ENCODE measurements around the gene JPT2. TPM values are rescaled to one million over a fixed set of nuclear protein-coding genes. Genes with fewer than 3 reads are reported as not detected.

Gene JPT2
- total RNA-seq, 1 donor from 2014 or later, result 98.0 TPM

DNA sequence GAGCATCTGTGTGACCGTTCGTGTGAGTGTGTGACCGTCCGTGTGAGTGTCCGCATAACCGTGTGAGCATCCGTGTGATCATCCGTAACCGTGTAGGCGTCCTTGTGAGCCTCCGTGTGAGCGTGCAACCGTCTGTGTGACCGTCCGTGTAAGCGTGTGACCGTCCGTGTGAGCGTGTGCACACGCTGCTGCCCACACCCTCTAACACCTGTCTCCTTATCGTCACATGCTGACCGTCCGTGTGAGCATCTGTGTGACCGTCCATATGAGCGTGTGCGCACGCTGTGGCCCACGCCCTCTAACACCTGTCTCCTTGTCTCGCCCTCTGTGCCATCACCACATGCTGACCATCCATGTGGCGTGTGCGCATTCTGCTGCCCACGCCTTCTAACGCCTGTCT is 62.2 kb downstream of the JPT2 start:
- no peaks in the 10 kb centered on the region for H3K9me3 Mint-ChIP-seq
- intact Hi-C loops (cut with micrococcal nuclease), result no loop called here
- H3K4me1 Mint-ChIP-seq (ENCODE audit: low read depth), result no peaks in the 10 kb centered on the region
- peaks cover 9% of the 10 kb centered on the region for H3K36me3 Mint-ChIP-seq (ENCODE audit: low read depth)
- H3K27me3 Mint-ChIP-seq (ENCODE audit: low read depth), result no peaks in the 10 kb centered on the region
- DNase-seq (ENCODE audit: low spot score), result no peak
- no peak overlapping the region for H3K27ac Mint-ChIP-seq
- H3K4me3 Mint-ChIP-seq (ENCODE audit: low read depth), result no peak overlapping the region

- Mint-ChIP-seq H3K4me3 (ENCODE audit: low read depth) (no peak overlapping the region), H3K27me3 (ENCODE audit: low read depth) (no peaks in the 10 kb centered on the region), H3K36me3 (ENCODE audit: low read depth) (peaks cover 9% of the 10 kb centered on the region), H3K27ac (no peak overlapping the region), H3K9me3 (no peaks in the 10 kb centered on the region), H3K4me1 (ENCODE audit: low read depth) (no peaks in the 10 kb centered on the region)
- no peak for DNase-seq (ENCODE audit: low spot score)
- intact Hi-C loops (cut with micrococcal nuclease), result no loop called here
These were observed 62.9 kb downstream of the JPT2 start for GRCh38 chr16:1740781-1741490.

DNA sequence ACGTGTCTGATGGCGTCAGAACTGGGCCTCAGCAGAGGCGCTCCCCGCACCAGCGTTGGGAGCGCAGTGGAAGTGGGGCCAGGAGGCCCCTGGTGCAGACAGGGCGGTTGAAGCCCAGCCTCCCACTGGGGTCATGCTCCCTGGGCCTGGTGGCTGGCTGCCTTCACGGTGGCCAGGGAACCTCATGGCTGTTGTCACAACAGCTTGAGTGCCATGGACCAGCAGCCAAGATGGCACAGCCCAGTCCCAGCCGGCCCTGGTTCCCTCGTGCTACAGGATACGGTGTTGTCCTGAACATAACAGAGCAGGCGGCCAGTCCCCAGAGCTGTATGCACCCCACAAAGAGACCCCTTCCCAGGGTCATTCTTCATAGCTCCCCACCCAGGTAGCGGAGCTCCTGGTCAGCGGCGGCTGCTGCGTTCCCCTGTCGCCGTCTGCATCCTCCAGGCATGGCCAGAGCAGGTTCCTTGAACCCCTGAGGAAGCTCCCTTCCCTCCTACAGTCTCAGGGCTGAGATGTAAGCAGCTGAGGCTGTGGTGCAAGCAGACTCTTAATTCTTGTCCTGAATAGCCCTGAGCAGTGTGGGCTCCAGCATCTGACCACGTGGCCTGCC is 63.6 kb downstream of the JPT2 start:
- Mint-ChIP-seq H3K36me3 (ENCODE audit: low read depth) (peaks cover 9% of the 10 kb centered on the region), H3K27me3 (ENCODE audit: low read depth) (no peaks in the 10 kb centered on the region), H3K4me3 (ENCODE audit: low read depth) (no peak overlapping the region), H3K4me1 (ENCODE audit: low read depth) (no peaks in the 10 kb centered on the region), H3K9me3 (no peaks in the 10 kb centered on the region), H3K27ac (no peak overlapping the region)
- no peak for DNase-seq (ENCODE audit: low spot score)
- intact Hi-C loops (cut with micrococcal nuclease), result no loop called here

- no peaks in the 10 kb centered on the region for H3K9me3 Mint-ChIP-seq
- H3K27ac Mint-ChIP-seq, result no peak overlapping the region
- DNase-seq (ENCODE audit: low spot score), result no peak
- intact Hi-C loops (cut with micrococcal nuclease), result no loop called here
- no peak overlapping the region for H3K4me3 Mint-ChIP-seq (ENCODE audit: low read depth)
- H3K36me3 Mint-ChIP-seq (ENCODE audit: low read depth), result peaks cover 13% of the 10 kb centered on the region
- H3K27me3 Mint-ChIP-seq (ENCODE audit: low read depth), result no peaks in the 10 kb centered on the region
- H3K4me1 Mint-ChIP-seq (ENCODE audit: low read depth), result no peaks in the 10 kb centered on the region
These were observed 65.6 kb downstream of the JPT2 start for GRCh38 chr16:1743376-1744337.

GRCh38 chr16:1744338-1744840 is 66.3 kb downstream of the JPT2 start:
- intact Hi-C loops (cut with micrococcal nuclease), result no loop called here
- H3K4me1 Mint-ChIP-seq (ENCODE audit: low read depth), result no peaks in the 10 kb centered on the region
- H3K27ac Mint-ChIP-seq, result no peak overlapping the region
- no peaks in the 10 kb centered on the region for H3K9me3 Mint-ChIP-seq
- no peak for DNase-seq (ENCODE audit: low spot score)
- H3K36me3 Mint-ChIP-seq (ENCODE audit: low read depth), result peaks cover 17% of the 10 kb centered on the region
- H3K27me3 Mint-ChIP-seq (ENCODE audit: low read depth), result no peaks in the 10 kb centered on the region
- no peak overlapping the region for H3K4me3 Mint-ChIP-seq (ENCODE audit: low read depth)

- H3K36me3 Mint-ChIP-seq (ENCODE audit: low read depth), result peaks cover 17% of the 10 kb centered on the region
- no peaks in the 10 kb centered on the region for H3K4me1 Mint-ChIP-seq (ENCODE audit: low read depth)
- H3K27ac Mint-ChIP-seq, result no peak overlapping the region
- H3K27me3 Mint-ChIP-seq (ENCODE audit: low read depth), result no peaks in the 10 kb centered on the region
- no peak for DNase-seq (ENCODE audit: low spot score)
- H3K4me3 Mint-ChIP-seq (ENCODE audit: low read depth), result no peak overlapping the region
- no peaks in the 10 kb centered on the region for H3K9me3 Mint-ChIP-seq
- intact Hi-C loops (cut with micrococcal nuclease), result no loop called here
These were observed 67.3 kb downstream of the JPT2 start for GRCh38 chr16:1745181-1745899.

DNA sequence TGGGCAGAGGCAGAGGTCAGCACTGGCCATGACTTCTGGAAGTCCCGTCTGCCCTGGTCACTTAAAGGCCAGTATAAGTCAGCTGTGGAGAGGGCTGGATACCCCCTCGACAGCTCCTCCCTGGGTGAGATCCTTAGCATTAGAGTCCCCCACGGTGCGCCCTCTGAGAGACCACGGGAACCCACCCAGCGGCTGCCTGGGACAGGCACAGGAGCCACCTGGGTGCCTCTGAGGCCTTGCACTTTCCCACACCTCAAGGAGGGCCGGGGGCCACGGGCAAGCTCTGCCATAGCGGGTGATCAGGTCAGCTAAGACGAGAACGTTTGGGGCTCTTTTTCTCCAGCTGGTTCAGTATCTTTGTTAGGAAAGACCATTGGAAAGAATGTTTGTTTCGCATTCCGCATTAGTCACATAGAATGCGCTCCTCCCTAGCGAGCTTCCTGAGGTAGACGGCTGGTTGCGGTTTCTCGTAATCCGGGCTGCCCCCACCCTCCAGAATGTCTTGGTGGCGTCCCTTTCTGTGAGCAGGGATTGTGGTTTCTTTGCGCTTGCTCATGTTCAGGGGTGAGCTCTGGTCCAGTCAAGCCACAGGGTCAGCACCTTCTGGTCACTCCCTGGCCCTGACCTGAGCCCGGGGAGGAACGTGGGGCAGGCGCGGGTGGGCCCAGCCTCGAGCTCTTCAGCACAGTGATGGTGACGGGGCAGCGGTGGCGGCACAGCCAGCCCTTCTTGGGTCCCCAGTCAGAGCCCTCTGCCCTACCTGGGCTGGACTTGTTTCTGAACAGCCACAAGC is 68.0 kb downstream of the JPT2 start:
- Mint-ChIP-seq H3K4me1 (ENCODE audit: low read depth) (no peaks in the 10 kb centered on the region), H3K27me3 (ENCODE audit: low read depth) (no peaks in the 10 kb centered on the region), H3K9me3 (no peaks in the 10 kb centered on the region), H3K27ac (no peak overlapping the region), H3K4me3 (ENCODE audit: low read depth) (no peak overlapping the region), H3K36me3 (ENCODE audit: low read depth) (peaks cover 17% of the 10 kb centered on the region)
- intact Hi-C loops (cut with micrococcal nuclease), result no loop called here
- no peak for DNase-seq (ENCODE audit: low spot score)

- H3K4me3 Mint-ChIP-seq (ENCODE audit: low read depth), result no peak overlapping the region
- H3K9me3 Mint-ChIP-seq, result no peaks in the 10 kb centered on the region
- H3K27ac Mint-ChIP-seq, result no peak overlapping the region
- peaks cover 17% of the 10 kb centered on the region for H3K36me3 Mint-ChIP-seq (ENCODE audit: low read depth)
- no peaks in the 10 kb centered on the region for H3K27me3 Mint-ChIP-seq (ENCODE audit: low read depth)
- H3K4me1 Mint-ChIP-seq (ENCODE audit: low read depth), result no peaks in the 10 kb centered on the region
- DNase-seq (ENCODE audit: low spot score), result no peak
- intact Hi-C loops (cut with micrococcal nuclease), result no loop called here
These were observed 68.7 kb downstream of the JPT2 start for GRCh38 chr16:1746693-1747195.

GRCh38 chr16:1747934-1748333 is 69.9 kb downstream of the JPT2 start:
- no peaks in the 10 kb centered on the region for H3K4me1 Mint-ChIP-seq (ENCODE audit: low read depth)
- DNase-seq (ENCODE audit: low spot score), result no peak
- no peaks in the 10 kb centered on the region for H3K27me3 Mint-ChIP-seq (ENCODE audit: low read depth)
- intact Hi-C loops (cut with micrococcal nuclease), result no loop called here
- H3K4me3 Mint-ChIP-seq (ENCODE audit: low read depth), result no peak overlapping the region
- H3K9me3 Mint-ChIP-seq, result no peaks in the 10 kb centered on the region
- H3K36me3 Mint-ChIP-seq (ENCODE audit: low read depth), result peaks cover 20% of the 10 kb centered on the region
- H3K27ac Mint-ChIP-seq, result no peak overlapping the region

DNA sequence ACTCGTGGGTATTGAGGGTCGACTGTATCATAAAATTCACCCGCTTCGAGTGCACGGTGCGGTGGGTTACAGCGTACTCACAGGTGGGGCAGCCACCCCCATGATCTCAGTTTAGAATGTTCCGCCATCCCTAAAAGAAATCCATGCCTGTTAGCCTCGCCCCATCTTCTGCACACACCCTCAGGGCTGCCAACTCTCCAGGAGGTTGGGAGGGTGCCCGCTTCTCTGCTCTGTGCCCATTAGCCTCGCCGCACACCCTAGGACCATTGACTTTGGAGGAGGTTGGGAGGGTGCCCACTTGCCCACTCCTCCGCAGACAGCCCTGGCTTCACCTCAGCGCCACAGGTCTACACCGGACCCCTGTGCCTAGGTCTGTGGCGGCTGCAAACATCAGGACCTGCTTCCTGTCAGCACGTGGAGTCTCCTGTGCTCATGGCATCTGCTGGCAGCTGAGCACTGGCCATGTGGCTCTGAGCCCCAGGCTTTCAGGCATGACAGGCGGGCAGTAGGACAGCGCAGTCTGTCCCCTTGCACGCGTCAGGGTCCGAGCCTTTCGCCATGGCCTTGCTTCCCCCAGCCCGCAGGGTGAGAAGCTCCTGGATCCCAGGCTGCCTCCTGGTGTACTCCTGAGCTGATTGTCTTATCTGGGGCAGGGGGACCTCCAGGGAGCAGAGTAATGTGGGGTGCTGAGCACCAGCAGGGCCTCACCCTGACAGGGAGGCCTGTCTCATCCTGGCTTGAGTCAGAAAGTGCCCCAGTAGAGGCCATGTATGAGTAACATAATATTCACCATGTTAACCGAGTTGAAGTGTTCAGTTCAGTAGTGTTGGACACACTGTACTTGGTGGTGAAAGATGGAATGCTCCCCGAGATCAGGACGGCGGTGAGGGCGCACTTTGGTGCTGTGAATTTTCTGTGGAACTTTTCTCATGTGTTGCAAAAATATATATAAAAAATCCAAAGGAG is 71.4 kb downstream of the JPT2 start:
- intact Hi-C loops (cut with micrococcal nuclease), result no loop called here
- no peak overlapping the region for H3K4me3 Mint-ChIP-seq (ENCODE audit: low read depth)
- H3K4me1 Mint-ChIP-seq (ENCODE audit: low read depth), result no peaks in the 10 kb centered on the region
- no peaks in the 10 kb centered on the region for H3K27me3 Mint-ChIP-seq (ENCODE audit: low read depth)
- H3K9me3 Mint-ChIP-seq, result no peaks in the 10 kb centered on the region
- H3K36me3 Mint-ChIP-seq (ENCODE audit: low read depth), result peaks cover 16% of the 10 kb centered on the region
- DNase-seq (ENCODE audit: low spot score), result no peak
- no peak overlapping the region for H3K27ac Mint-ChIP-seq

Measured in activated T-helper 2 cell treated with anti-CD3 and anti-CD28 coated beads, Interferon-gamma antibody, Interleukin-2, Interleukin-4, amounts not matched to agents 10 μg/mL and 5 μg/mL and 100 μg/mL, durations not matched to agents 14 hours and 24 hours and 36 hours (primary cell).